GM18508 (cell line): ENCODE measurements around the gene MOB2.

Experiments
- ATAC-seq: cut with Tn5 transposase; IDR thresholded peaks from one replicate; pipeline ENCODE4 v1.9.1; 2021; ENCODE audit warnings: moderate number of reproducible peaks; ENCODE audit not compliant: insufficient read depth, unreplicated experiment

MOB2 gene

GRCh38 chr11:1486054-1486825, at the start of gene MOB2:
MOB2 (minus strand) TSS chr11:1486779; CDS start chr11:1486556, 223 bp downstream.
- no peak for ATAC-seq

- ATAC-seq: no peak
These were observed 48.1 kb upstream of the MOB2 start for GRCh38 chr11:1534682-1535081.

- ATAC-seq: no peak
These were observed 47.6 kb upstream of the MOB2 start for GRCh38 chr11:1534171-1534570.

- no peak for ATAC-seq
These were observed 46.8 kb upstream of the MOB2 start for GRCh38 chr11:1533342-1533725.

- ATAC-seq: no peak
These were observed 46.2 kb upstream of the MOB2 start for GRCh38 chr11:1532606-1533341.

- no peak for ATAC-seq
These were observed 45.5 kb upstream of the MOB2 start for GRCh38 chr11:1532014-1532586.

- no peak for ATAC-seq
These were observed 45.0 kb upstream of the MOB2 start for GRCh38 chr11:1531449-1532013.

- no peak for ATAC-seq
These were observed 44.3 kb upstream of the MOB2 start for GRCh38 chr11:1530686-1531448.

- no peak for ATAC-seq
These were observed 43.2 kb upstream of the MOB2 start for GRCh38 chr11:1529774-1530173.

- ATAC-seq: no peak
These were observed 42.7 kb upstream of the MOB2 start for GRCh38 chr11:1529286-1529685.

- ATAC-seq: no peak
These were observed 42.1 kb upstream of the MOB2 start for GRCh38 chr11:1528710-1529109.

GRCh38 chr11:1526785-1527184, 40.2 kb upstream of the MOB2 start:
- ATAC-seq: no peak

GRCh38 chr11:1523779-1524178, 37.2 kb upstream of the MOB2 start:
- no peak for ATAC-seq

GRCh38 chr11:1523077-1523476, 36.5 kb upstream of the MOB2 start:
- no peak for ATAC-seq

GRCh38 chr11:1522081-1522424, 35.5 kb upstream of the MOB2 start:
- no peak for ATAC-seq

GRCh38 chr11:1521382-1522080, 35.0 kb upstream of the MOB2 start:
- peak; percentile 55 for ATAC-seq

GRCh38 chr11:1520663-1521267, 34.2 kb upstream of the MOB2 start:
- no peak for ATAC-seq

GRCh38 chr11:1520209-1520662, 33.7 kb upstream of the MOB2 start:
- no peak for ATAC-seq
